ENCODE results near the gene MTFR1L. TPM values are rescaled to one million over a fixed set of nuclear protein-coding genes. Genes with fewer than 3 reads are reported as not detected.
A peak's percentile ranks its signal among the peaks of the same experiment; 100 is the strongest.

The MTFR1L gene
- total RNA-seq, 1 donor from 2014 or later: 15.0 TPM

GRCh38 chr1:25786887-25787759, 32.6 kb upstream of the MTFR1L start:
- DNase-seq (ENCODE audit: low read depth) (peak; percentile 27), FAIRE-seq (no peak)
- Histone ChIP-seq H3K4me3 (ENCODE audit: low read depth, low read length) (no peak overlapping the region), H3K36me3 (ENCODE audit: control insufficient read depth, insufficient read depth, low read length) (no peaks in the 10 kb centered on the region), H3K27me3 (ENCODE audit: control insufficient read depth, insufficient read depth, low read length) (peaks cover 2% of the 10 kb centered on the region)
- TF ChIP-seq CTCF (IDR thresholded peaks at IDR 0.05; ENCODE audit: insufficient read depth, low read length, severe bottlenecking): no peak

DNA sequence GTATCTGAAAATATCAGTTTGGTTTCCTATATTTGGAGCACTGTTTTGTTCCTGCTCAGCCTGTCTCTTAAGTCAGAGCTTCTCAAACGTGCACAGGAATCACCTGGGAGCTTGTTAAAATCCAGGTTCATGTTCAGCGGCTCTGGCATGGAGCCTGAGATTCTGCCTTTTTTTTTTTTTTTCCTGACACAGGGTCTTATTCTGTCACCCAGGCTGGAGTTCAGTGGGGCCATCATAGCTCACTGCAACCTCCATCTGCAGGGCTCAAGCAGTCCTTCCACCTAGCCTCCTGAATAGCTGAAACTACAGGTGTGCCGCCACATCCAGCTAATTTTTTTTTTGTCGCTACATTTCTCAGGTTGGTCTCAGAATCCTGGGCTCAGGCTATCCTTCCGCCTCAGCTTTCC, 32.0 kb upstream of the MTFR1L start:
- no peak for TF ChIP-seq CTCF (IDR thresholded peaks at IDR 0.05; ENCODE audit: insufficient read depth, low read length, severe bottlenecking)
- peaks cover 2% of the 10 kb centered on the region for H3K27me3 ChIP-seq (ENCODE audit: control insufficient read depth, insufficient read depth, low read length)
- no peak overlapping the region for H3K4me3 ChIP-seq (ENCODE audit: low read depth, low read length)
- FAIRE-seq (no peak), DNase-seq (ENCODE audit: low read depth) (no peak)
- no peaks in the 10 kb centered on the region for H3K36me3 ChIP-seq (ENCODE audit: control insufficient read depth, insufficient read depth, low read length)

- FAIRE-seq (peak; percentile 79), DNase-seq (ENCODE audit: low read depth) (no peak)
- Histone ChIP-seq H3K27me3 (ENCODE audit: control insufficient read depth, insufficient read depth, low read length) (peaks cover 4% of the 10 kb centered on the region), H3K4me3 (ENCODE audit: low read depth, low read length) (no peak overlapping the region), H3K36me3 (ENCODE audit: control insufficient read depth, insufficient read depth, low read length) (no peaks in the 10 kb centered on the region)
- no peak for TF ChIP-seq CTCF (IDR thresholded peaks at IDR 0.05; ENCODE audit: insufficient read depth, low read length, severe bottlenecking)
Measured at GRCh38 chr1:25790472-25790871, 29.3 kb upstream of the MTFR1L start.

DNA sequence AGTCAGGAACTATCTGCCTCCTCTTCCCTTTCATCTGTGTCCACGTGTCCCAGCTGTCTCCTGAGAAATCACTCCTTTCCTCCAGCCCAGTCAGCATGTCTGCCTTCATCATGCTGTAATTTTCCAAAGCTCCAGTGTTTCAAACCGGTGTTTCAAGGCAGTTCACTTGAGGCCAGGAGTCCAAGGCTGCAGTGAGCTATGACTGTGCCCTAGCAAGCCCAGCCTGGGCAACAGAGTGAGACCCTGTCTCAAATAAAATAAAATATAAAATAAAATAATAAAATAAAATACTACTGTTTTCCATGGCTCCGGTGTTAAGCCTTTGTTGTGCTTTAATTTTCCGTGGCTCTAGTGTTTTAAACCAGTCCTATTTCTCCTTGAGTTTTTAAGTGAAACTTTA, 27.6 kb upstream of the MTFR1L start:
- H3K36me3 ChIP-seq (ENCODE audit: control insufficient read depth, insufficient read depth, low read length): no peaks in the 10 kb centered on the region
- TF ChIP-seq CTCF (IDR thresholded peaks at IDR 0.05; ENCODE audit: insufficient read depth, low read length, severe bottlenecking): no peak
- peaks cover 4% of the 10 kb centered on the region for H3K27me3 ChIP-seq (ENCODE audit: control insufficient read depth, insufficient read depth, low read length)
- DNase-seq (ENCODE audit: low read depth): no peak
- H3K4me3 ChIP-seq (ENCODE audit: low read depth, low read length): no peak overlapping the region
- FAIRE-seq: no peak

DNA sequence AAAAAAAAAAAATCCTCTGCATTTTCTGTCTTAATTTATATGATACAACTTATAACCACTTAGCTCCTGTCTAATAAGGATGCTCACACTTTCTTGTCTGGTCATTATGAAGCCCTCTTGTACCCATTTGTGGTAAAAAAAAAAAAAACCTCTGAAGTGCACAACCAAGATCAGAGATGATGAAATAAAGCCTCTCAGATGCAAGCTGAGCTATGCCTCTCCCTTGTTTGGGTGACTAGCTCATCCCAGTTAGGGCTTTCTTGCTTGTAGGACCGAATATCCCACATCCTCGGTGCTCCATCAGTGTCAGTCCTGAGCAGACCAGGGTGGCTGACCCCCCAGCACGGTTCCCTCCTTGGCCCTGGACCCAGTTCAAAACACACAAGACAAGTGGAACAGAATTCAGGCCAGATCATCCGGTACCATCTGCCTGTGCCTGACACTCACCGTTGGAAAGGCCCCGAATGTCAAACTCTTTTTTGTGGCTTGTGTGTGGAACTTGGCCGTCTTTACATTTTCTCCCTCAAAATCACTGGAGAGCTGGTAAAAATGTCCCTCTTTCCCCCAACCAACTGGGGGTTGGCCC, 26.1 kb upstream of the MTFR1L start:
- DNase-seq (ENCODE audit: low read depth): no peak
- no peak overlapping the region for H3K4me3 ChIP-seq (ENCODE audit: low read depth, low read length)
- H3K27me3 ChIP-seq (ENCODE audit: control insufficient read depth, insufficient read depth, low read length): peaks cover 4% of the 10 kb centered on the region
- no peak for FAIRE-seq
- no peak for TF ChIP-seq CTCF (IDR thresholded peaks at IDR 0.05; ENCODE audit: insufficient read depth, low read length, severe bottlenecking)
- H3K36me3 ChIP-seq (ENCODE audit: control insufficient read depth, insufficient read depth, low read length): no peaks in the 10 kb centered on the region

Data from bronchial epithelial cell (primary cell).